ENCODE measurements around the gene GRB14.

DNA sequence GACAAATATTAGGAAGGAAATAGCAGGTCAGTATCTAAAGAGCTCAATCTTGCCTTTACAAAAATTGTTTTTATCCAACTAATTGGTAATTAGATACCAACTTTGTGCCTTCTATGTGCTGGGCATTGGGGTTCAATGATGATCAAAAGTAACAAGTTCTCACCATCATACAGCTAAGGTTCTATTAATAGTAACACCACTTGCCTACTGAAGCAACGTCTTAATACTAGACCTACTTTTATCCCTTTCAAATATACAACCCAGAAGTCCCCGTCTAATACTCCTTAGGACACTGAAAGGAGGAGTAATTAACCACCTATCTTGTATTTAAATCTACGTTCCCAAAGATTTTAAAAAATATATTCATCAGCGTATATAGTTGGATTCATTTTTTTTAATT, 59.3 kb downstream of the GRB14 start:
- TF ChIP-seq, protein P1, sequence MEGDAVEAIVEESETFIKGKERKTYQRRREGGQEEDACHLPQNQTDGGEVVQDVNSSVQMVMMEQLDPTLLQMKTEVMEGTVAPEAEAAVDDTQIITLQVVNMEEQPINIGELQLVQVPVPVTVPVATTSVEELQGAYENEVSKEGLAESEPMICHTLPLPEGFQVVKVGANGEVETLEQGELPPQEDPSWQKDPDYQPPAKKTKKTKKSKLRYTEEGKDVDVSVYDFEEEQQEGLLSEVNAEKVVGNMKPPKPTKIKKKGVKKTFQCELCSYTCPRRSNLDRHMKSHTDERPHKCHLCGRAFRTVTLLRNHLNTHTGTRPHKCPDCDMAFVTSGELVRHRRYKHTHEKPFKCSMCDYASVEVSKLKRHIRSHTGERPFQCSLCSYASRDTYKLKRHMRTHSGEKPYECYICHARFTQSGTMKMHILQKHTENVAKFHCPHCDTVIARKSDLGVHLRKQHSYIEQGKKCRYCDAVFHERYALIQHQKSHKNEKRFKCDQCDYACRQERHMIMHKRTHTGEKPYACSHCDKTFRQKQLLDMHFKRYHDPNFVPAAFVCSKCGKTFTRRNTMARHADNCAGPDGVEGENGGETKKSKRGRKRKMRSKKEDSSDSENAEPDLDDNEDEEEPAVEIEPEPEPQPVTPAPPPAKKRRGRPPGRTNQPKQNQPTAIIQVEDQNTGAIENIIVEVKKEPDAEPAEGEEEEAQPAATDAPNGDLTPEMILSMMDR (IDR thresholded peaks at IDR 0.05 in 8 of 11, conservative IDR thresholded peaks at IDR 0.05 in 3 of 11): no peak
- no peak for TF ChIP-seq POLR2A (IDR thresholded peaks at IDR 0.05)

Measured in spleen (tissue), 7 donors.